ENCODE results near the gene TIAM1. TPM values are rescaled to one million over a fixed set of nuclear protein-coding genes. Genes with fewer than 3 reads are reported as not detected.
"Not testable (repeated sequence)": the region's sequence is repeated elsewhere in the genome, so short reads cannot be mapped to it uniquely, and the experiment has no call there.

TIAM1 gene
- total RNA-seq, 1 donor from 2014 or later: 10.4 TPM

DNA sequence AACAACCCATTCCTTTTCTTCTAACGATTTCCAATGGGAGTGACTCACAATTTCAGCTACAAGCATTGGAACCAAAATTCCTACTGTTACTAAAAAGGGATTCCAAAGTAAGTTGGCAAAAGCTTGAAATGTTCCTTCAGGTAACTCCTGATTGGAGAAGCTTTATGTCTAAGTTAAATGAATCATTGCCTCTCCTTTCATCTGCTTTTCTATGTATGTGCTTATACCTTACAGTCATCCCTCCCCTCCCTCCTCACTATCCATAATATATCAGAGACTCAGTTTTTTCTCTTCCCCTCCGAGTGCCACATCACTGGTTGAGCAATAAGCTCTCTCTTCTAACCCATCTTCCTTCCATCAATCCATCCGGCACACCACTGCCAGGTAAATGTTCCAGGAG, 86.8 kb downstream of the TIAM1 start:
- DNase-seq (ENCODE audit: low spot score): no peak

DNA sequence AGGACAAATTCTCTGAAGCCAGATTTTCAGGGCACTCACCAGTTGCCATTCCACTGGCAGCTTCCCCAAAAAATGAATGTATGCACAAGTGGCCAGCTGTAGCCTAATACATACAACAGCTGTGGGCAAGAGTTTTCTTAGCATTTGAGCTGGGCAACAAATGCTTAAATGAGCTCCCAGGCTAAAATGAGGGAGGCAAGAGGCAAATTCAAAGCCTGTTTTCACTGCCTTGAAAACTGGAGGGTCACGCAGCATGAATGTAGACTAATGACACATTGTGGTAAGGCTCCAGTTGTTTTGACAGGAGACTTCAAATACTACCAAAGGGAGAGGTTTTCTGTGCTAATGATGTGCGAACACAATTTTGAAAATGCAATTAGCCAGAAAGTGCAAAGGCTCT, 88.2 kb downstream of the TIAM1 start:
- no peak for DNase-seq (ENCODE audit: low spot score)

DNA sequence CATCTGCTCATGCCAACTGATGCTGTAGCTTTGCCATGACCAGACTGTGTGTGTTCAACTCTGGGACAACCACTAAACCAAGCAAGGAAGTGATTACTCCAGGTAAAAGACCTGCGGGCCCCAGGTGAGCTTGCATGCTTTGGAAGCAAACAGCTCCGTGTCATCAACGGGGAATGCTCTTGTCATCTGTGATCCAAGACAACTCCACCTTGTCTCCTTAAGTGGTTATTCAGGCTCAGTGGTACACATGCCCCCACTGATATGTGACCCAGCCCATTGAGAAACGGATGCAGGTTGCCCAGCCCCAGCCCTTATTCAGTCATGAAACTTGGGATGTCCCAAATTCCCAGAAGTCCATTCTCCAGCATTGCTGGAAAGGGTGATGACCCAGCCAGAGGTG, 89.0 kb downstream of the TIAM1 start:
- no peak for DNase-seq (ENCODE audit: low spot score)

DNA sequence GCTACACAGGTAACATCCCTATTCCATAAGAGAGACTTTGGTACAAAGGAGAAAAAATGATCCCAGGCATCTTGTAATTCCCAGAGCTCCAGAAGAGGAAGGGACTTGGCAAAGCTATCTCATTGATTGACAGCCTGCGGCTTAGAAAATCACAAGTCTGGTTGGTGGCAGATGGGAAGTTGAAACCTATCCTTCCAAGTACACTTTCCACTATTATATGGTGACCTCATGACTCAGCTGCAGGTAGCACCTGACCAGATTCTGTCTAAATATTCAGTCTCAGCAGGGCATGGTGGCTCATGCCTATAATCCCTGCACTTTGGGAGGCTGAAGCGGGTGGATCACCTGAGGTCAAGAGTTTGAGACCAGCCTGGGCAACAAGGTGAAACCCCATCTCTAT, 89.9 kb downstream of the TIAM1 start:
- no peak for DNase-seq (ENCODE audit: low spot score)

DNA sequence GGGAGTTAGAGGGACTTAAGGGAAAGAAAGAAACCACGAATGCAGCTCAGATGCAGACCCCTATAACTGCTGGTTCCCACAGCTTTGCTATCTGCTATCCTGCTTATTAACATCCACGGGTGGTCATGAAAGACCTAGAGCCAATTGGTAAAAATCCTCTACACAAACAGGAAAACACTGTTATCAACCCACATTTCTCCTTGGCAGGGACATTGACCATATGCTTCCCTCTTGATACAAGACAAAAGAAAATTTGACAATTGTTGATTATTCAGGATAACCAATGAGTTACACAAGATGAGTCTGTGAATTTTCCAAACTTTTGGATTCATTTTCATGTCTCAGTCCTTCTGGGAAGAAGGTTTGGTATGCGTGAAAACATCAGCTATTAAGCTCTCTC, 90.4 kb downstream of the TIAM1 start:
- no peak for DNase-seq (ENCODE audit: low spot score)

DNA sequence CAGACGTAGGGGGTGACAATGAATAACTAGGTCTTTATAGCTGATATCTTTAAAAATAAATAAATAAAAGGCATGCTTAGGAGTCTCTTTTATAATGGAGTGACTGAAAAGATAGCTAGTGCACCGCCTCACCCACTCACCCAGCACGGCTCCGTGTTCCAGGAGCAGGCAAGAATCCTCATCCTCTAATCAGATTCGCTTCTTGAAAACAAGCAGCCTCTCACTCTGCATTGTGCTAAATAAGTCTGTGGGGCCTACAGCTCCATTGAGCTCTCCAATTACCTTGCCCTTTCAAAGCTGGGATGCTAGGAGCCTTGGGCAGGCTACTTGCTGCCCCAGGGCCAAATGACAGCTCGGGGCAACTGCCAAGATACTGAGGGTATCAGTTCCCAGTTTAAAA, 91.5 kb downstream of the TIAM1 start:
- DNase-seq (ENCODE audit: low spot score): no peak

DNA sequence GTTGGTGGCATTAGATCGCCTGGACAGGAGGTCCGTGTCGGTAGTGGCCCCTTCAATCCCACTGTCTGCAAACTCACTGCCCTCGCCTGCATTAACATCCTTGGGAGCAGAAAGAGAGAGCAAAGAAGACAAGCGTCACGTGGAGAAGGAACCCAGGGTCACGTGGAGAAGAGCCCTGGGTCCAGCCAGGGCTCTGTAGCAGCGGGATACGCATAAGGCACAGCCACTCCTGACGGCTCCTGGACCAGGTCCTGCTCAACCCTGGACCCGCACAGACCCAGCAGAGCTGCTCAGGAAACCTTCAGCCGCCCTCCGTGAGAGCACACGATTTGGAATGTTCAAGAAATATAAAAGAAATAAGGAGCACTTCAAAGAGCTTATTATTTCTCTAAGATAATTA, 92.0 kb downstream of the TIAM1 start:
- no peak for DNase-seq (ENCODE audit: low spot score)

DNA sequence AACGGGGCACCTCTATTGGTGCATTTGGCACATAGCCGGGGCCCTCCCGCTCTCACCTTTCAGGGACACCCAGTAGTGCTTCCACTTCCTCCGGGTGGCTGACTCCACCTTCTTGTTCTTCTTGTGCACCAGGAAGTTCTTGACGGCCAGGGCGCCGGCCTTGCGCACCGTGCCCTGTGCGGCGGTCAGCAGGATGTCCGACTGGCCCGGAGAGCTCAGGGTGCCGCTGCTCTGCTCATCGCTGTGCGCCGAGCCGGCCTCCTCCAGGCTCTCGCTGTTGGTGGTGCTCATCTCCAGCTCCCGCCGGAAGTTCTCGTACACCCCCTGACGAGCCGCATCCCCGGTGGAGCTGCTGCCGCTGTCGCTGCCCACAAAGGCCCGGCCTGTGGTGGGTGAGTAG, 92.4 kb downstream of the TIAM1 start:
- DNase-seq (ENCODE audit: low spot score): no peak

DNA sequence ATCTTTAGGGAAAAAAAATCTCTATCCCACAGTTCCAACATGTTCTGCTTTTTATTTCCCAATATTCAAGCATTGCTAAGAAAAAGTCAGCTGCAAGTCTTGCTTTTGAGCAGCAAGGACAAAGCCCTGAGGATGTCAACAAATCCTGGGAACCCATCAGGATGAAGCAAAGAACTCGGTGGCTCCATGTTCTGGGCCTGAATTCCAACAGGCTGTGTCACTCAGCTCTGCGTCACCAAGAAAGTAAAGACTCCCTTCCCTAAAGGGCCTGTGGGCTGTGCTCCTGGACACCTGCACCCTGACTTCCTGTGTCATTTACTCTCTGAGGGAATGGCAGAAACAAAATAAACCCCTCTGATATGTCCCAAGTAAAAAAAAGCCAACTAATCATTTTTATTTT, 95.5 kb downstream of the TIAM1 start:
- DNase-seq (ENCODE audit: low spot score): no peak

DNA sequence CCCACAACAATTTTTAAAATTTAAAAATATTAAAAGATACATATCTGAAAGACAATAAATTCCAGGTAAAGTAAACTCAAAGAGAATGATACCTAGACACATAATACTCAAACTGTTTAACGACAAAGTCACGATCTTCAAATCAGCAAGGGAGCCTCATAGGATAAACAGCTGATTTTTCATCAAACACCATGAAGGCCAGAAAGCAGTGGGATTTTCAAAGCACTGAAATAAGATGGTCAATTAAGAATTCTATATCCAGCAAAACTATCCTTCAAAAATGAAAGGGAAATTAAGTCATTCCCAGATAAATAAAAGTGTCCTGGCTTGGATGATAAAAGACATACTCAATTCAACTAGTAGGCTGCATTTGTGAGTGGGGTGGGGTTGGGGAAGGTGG, 100.5 kb downstream of the TIAM1 start:
- no peak for DNase-seq (ENCODE audit: low spot score)

DNA sequence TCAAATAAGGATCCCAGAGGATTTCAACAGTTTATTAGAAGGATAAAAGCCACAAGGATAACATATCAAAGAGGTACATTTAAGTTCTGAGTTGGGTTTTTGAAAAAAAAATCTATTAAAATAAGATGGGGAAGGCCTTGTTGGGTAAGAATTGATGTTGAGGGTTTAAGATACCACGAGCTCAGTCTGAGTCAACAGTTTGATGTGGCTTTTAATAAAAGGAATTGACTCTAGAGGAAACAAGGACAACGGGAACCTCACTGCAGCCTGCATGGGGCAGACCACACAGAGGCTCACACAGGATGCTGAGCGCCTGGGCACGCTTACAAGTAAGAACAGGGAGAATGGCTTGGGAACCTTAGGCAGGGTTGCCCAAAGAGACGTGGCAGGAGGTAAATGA, 107.5 kb downstream of the TIAM1 start:
- DNase-seq (ENCODE audit: low spot score): no peak

DNA sequence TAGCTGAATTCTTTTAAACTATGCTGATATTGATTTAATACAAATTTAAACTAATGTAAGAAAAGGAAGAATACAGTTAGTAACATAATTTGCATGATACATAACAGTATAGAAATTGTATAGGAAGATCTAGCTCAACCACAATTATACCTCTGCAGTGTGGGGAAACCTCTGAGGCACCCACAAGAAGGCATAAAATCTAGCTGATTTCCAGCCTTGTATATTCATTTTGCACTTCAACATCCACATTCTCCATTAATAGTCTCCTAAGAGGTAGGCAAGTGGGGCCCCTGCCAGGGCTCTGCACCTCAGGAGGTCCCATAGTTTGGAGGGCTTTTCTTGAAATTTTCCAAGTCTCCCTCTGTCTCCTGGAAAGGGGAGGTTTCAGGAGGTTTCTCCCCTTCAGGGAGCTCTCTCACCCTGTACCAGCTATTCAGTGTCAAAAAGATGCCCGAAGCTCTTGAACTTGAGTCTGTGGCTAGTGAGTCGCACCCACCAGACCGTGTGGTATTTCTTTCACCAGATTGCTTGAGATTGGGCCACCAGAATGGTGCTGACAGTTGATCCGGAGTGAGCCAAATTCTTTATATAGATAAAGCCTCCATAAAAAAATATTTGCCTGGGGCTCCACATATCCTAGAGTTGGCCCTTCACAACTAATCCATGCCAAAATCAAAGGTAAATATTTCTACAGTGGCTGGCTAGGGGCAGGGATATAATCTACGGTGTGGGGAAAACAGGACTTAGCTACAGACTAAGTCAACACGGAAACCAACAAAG, 108.2 kb downstream of the TIAM1 start:
- no peak for DNase-seq (ENCODE audit: low spot score)

DNA sequence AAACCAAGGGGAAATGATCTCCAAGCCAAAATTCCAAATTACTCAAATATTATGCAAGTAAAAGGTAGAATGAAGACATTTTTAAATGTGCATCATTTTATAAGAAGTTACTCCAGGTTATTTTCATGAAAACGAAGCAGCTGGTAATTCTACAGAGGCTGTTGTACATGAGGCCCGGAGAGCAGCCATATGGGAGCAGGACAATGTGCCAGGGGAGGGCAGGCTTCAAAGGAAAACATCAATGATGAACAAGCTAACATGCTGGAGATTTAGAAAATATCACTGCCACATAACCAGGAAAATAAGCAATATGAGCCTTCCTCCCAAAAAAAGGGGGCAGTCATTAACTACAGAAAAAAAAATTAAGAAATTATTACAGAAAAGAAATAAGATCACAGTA, 109.1 kb downstream of the TIAM1 start:
- DNase-seq (ENCODE audit: low spot score): no peak

DNA sequence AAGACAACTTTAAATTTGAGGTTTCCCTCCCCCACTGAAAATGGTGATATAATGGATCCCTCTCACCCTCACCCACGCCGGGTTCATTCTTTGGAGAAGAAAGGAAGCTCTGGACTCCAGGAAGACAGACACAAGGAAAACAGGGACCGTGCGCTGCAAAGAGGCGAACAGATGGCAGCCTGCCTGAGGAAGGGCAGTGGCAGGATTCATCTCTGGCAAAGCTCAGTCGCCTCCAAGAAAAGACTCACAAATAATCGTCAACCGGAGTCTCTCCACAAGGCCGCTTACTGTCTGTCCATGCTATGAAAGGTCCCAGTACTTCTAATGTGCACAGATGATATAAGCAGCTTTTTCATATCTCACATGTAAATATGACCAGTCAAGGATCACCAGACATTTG, 110.3 kb downstream of the TIAM1 start:
- DNase-seq (ENCODE audit: low spot score): no peak

DNA sequence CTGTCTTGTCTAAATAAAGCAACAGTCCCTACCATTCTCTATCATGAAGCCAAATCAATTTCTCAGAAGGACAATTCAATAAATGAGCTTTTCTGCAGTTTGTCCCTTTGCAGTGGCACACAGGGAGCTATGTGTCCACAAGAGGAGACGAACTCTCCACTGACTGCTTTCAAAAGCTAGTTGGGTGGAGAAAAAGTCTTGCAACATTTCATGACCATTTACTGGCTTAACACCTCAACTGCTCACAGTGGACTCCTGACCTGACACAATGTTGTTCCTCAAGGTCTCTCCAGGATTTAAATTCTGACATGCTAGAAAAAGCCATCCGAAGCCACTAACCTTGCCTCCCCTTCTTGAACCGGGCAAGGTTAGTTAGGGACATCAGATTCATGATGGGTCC, 111.7 kb downstream of the TIAM1 start:
- no peak for DNase-seq (ENCODE audit: low spot score)

DNA sequence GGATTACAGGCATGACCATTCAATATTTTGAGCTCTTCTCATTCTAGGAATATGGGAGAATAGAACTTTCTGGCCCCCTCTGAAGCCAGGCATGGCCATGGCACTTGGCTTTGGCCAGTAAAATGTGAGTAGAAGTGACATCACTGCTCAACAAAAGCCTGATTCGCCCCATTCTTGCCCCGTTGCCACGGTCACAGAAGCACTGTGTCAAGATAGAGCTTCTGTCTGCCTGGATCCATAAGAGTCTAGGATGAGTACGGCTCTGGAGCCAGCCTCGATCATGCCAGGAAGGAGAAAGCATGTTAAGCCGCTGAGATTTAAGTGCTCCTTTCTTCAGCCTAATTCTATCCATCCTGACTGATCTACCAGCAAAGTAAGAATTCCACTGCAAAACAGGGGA, 113.1 kb downstream of the TIAM1 start:
- DNase-seq (ENCODE audit: low spot score): no peak

DNA sequence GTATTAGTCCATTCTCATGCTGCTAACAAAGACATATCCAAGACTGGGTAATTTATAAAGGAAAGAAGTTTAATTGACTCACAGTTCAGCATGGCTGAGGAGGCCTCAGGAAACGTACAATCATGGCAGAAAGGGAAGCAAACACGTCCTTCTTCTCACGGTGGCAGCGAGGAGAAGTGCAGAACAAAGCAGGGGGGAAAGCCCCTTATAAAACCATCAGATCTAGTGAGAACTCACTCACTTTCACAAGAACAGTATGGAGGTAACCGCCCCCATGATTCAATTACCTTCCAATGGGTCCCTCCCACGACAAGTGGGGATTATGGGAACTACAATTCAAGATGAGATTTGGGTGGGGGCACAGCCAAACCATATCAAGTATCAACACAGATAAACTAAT, 115.3 kb downstream of the TIAM1 start:
- not testable (repeated sequence) for DNase-seq (ENCODE audit: low spot score)

DNA sequence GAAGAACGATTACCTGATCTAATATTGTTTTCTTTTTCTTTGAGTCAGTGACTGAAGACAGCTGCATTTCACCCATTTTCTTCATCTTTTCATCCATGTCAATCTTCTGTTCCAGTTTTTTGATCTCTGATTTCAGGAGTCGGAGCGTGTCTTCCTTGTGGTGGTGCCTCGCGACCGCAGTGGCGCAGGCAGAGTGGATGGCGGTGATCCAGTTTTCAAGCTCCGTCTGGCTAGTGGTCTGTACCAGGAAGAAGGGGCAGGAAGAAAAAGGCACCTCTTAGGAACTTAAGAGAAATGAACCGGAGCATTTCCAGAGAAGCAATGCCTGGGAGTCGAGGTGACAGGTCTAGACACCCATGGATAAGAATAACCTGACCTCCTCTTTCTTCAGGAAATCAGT, 118.3 kb downstream of the TIAM1 start:
- no peak for DNase-seq (ENCODE audit: low spot score)

DNA sequence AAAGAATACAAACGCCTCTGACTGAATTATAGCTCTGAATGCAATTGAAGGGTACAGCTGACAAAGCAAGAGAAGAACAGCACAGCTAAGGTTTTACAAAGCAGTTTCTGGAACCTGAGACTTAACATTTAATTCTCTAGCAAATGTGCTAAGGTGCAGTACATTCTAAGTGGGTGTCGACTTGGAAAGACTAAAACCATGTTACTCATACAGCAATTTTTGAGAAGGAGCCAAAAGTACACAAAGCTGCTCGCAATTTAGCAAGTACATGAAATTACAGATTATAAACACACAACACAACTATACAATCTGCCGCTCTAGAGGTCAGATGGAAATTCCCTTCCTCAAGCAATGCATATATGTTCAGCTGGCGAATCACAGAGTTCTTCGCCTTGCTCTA, 121.9 kb downstream of the TIAM1 start:
- DNase-seq (ENCODE audit: low spot score): no peak

DNA sequence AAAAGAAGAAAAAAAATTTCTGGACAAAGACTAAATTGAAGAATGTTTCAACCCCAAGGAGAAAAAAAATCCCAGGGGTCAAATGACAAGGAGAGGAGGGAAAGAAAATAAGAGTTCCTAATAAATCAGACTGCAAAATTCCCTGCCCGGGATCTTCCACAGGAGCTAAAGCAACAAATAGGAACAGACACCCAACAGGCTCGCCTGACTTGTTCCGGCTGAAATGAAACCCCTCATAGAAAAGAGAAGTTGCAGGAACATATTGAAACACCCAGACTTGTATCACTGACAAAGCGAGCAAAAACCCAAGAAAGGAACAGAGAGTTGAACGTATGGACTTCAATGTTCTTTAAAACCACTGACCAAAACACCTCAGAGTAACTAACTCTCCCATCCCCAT, 123.0 kb downstream of the TIAM1 start:
- no peak for DNase-seq (ENCODE audit: low spot score)

DNA sequence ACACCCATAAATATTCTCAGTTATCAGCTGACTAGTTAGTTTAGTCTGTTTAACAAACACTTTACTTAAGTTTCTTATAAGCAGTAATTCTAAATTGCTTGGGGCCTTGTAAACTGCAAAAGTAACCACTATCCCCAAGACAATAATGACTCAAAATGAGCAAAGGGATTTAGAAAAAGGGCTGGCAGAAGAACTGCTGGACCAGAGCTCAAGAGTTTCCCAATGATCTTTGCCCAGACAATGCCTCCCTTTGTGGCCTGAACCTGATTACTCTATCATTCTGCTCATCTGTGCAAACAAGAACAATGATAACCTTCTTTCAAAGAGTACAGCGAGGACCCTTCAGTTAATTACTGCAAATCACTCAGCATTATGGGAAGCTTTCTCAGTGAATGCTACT, 123.5 kb downstream of the TIAM1 start:
- no peak for DNase-seq (ENCODE audit: low spot score)

DNA sequence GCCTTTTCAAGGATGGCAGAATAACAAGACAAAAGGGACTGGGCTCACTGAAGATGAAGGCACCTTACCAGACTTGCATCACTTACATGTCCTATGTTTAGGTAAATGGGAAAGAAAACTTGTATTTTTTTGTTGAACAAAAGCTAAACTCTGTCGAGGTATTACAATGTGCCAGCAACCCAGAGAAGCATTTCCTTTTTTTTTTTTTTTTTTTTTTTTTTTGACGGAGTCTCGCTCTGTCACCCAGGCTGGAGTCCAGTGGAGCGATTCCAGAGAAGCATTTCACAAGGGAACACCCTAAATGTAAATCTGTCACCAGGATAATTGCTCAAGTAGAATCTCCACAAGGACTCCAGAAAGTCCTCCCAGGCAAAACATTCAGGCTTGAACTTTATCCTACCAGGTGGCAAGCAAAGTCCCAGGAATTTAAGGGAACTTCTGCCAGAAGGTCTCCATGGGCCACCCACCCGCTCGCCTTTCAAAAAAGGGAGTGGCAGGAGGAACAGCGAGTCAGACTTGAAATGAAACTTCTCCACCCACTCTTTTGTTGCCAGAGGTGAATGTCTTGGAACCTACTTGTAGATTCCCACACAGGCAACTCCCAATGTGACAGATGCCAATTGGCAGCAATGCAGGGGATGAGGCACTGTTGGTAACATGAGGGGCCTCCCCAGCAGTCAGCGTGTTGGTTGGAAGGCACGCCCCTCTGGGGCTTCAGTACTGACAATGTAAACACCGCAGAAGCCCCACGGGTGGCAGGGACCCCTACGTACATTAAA, 125.0 kb downstream of the TIAM1 start:
- no peak for DNase-seq (ENCODE audit: low spot score)

DNA sequence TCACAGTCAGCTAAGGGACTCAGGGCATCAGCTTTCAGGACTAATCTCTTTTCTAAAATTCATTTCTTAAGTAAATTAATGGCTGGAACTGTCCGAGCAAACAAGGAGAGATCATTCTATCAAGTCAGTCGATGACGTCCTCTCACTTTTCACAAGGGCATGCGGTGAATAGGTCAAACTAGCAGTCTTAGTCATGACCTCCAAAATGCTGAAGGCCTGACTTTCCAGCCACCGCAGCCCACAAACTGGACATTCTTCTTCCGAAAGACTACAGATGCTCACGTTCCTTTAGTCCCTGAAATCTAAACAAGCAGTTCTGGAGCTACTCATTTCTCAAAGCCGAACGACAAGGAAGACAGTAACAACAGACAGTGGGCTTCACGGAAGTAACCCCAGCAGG, 127.9 kb downstream of the TIAM1 start:
- no peak for DNase-seq (ENCODE audit: low spot score)

All from mesenteric fat pad (tissue), 1 donor.